Stromal cell of bone marrow (primary cell): ENCODE measurements around the gene SH2B2.
A peak's percentile ranks its signal among the peaks of the same experiment; 100 is the strongest.
"Not testable (repeated sequence)": the region's sequence is repeated elsewhere in the genome, so short reads cannot be mapped to it uniquely, and the experiment has no call there.

Experiments
- DNase-seq: peaks from one replicate; pipeline ENCODE4 v3.0.0-alpha.2; 2012; ENCODE audit warnings: low read depth

SH2B2 gene

DNA sequence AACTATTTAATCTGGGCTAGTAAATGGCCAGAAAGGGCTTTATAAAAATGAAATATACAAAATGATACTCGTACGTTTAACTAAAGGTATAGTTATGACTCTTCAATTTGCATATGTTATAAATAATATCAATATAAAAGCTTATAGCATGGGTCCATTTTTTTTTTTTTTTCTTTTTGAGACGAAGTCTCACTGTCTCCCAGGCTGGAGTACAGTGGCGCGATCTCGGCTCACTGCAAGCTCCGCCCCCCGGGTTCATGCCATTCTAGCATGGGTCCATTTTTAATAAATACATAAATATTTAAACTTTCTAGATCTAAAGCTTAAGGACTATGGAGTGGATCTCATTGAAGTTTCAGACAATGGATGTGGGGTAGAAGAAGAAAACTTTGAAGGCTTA, 50.3 kb downstream of the SH2B2 start:
- not testable (repeated sequence) for DNase-seq

DNA sequence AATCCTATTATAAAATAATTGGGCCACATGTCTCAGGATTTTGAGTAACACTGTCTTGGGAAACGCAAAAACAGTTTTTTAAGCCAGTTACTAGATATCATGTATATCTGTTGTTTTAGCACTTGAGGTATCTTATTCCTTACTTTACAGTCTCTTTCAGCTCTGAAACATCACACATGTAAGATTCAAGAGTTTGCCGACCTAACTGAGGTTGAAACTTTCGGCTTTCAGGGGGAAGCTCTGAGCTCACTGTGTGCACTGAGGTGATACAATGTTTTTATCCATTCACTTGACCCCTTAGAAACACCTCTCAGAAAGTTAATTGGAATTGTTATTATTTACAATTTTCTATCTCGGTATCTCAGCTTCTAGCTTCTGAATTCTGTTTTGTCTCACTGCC, 50.8 kb downstream of the SH2B2 start:
- DNase-seq: not testable (repeated sequence)

- not testable (repeated sequence) for DNase-seq
Measured at GRCh38 chr7:102340599-102341368, 54.1 kb downstream of the SH2B2 start.

- not testable (repeated sequence) for DNase-seq
Measured at GRCh38 chr7:102346983-102347382, 60.3 kb downstream of the SH2B2 start.

- DNase-seq: not testable (repeated sequence)
Measured at GRCh38 chr7:102356344-102356743, 69.7 kb downstream of the SH2B2 start, which contains the start of gene SPDYE6. SPDYE6 (minus strand) TSS chr7:102356444; CDS start chr7:102356023, 421 bp downstream.

DNA sequence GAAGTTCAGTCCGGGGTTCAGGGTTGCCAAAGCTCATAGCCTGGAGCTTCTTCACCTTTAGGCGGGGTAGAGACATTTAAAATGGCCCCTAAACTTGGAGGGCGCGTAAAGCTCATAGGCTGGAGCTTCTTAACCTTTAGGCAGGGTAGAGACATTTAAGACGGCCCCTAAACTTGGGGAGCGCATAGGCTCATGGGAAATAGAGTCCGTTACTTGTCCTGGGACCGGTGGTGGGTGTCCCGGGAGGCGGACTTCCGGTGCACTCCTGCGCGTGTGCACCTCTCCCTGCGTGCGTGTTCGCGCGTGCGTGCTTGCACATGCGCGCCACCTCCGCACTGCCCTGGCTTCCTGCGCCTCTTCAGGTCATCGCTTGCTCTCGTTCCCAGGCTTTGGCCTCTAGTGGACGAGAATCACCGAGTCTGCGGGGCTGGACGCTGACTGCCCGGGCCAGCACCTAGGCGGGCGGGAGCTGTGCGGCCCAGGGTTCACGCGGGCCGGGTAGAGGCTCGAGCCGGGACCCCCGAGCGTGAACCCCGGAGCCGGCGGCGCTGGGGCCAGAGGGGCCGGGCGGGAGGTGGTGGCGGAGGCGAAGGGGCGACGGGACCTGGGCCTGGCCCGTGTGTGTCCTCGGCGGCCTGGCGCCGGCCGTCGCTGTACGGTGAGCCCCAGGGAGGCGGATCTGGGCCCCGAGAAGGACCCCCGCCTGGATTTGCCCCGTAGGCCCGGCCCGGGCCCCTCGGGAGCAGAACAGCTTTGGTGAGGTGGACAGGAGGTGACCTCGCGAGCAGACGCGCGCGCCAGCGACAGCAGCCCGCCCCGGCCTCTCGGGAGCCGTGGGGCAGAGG, 77.1 kb downstream of the SH2B2 start:
- peak; percentile 98 for DNase-seq

GRCh38 chr7:102364394-102364886, 77.8 kb downstream of the SH2B2 start:
- not testable (repeated sequence) for DNase-seq

GRCh38 chr7:102365390-102365789, 78.7 kb downstream of the SH2B2 start:
- DNase-seq: not testable (repeated sequence)

- DNase-seq: not testable (repeated sequence)
Measured at GRCh38 chr7:102370038-102370437, 83.4 kb downstream of the SH2B2 start.
